A549 (cell line): ENCODE results near the gene PET117. TPM values are rescaled to one million over a fixed set of nuclear protein-coding genes. Genes with fewer than 3 reads are reported as not detected.

ENCODE experiments used
- ATAC-seq, 2 experiments: fragments of 200-7000 bp in 1 of 2; fragments of >200 bp in 1 of 2; cut with Nextera tagmentation in 1 of 2; cut with Tn5 transposase in 1 of 2; 3 replicates each; pipeline versions ENCODE4 v1.8.0 to v1.9.1; 2018 to 2020; ENCODE audit warnings: mild to moderate bottlenecking in 1 of 2, moderate library complexity in 1 of 2
- CTCF ChIA-PET: fragments of 300-600 bp; sonication (Branson Sonifier 250); formaldehyde crosslinking; extraction: SDS; loops from one replicate; lab custom pipeline; 2021; ENCODE audit warnings: antibody characterized with exemption, inconsistent platforms; lab: Yijun Ruan, JAX
- POLR2A ChIA-PET: fragments of 350-600 bp; formaldehyde crosslinking; extraction: SDS; loops from one replicate; lab custom pipeline; 2021; ENCODE audit warnings: antibody characterized with exemption, inconsistent platforms; lab: Yijun Ruan, JAX
- DNase-seq, 2 experiments: peaks; one replicate each; pipeline versions ENCODE4 v3.0.0 to v3.0.0-alpha.2; 2011 to 2016; ENCODE audit warnings: low read depth in 1 of 2, low spot score in 1 of 2
- FAIRE-seq: peaks from 2 replicates; lab custom pipeline; 2011; peaks lifted over from hg19 to GRCh38; lab: Jason Lieb, UNC
- H3K27ac ChIP-seq, 2 experiments: fragments of >200 bp; sonication (Bioruptor Twin); formaldehyde crosslinking; 3 replicates each; pipeline ENCODE4 v1.5.1; 2016 to 2017
- H3K4me1 ChIP-seq: fragments of >200 bp; sonication (Bioruptor Twin); formaldehyde crosslinking; 3 replicates; pipeline ENCODE4 v1.6.1; 2016
- H3K4me2 ChIP-seq: fragments of >200 bp; sonication (Bioruptor Twin); formaldehyde crosslinking; 3 replicates; pipeline ENCODE4 v1.6.1; 2016
- H3K4me3 ChIP-seq: fragments of >200 bp; sonication (Bioruptor Twin); formaldehyde crosslinking; 3 replicates; pipeline ENCODE4 v1.5.1; 2016
- H3K9me3 ChIP-seq: fragments of >200 bp; sonication (Bioruptor Twin); formaldehyde crosslinking; 3 replicates; pipeline ENCODE4 v1.6.1; 2016
- BHLHE40 ChIP-seq: IDR thresholded peaks from 2 replicates; pipeline ENCODE4 v1.6.1; 2012; ENCODE audit warnings: low read depth, low read length, inconsistent platforms
- CEBPB ChIP-seq, 2 experiments: fragments of >200 bp in 1 of 2; sonication (Bioruptor Twin) in 1 of 2; formaldehyde crosslinking in 1 of 2; IDR thresholded peaks; 2 replicates each; pipeline ENCODE4 v1.6.1; 2012 to 2016
- CHD4 ChIP-seq: fragments of 200-600 bp; sonication (generic); IDR thresholded peaks from 2 replicates; pipeline ENCODE4 v1.6.1; 2016; ENCODE audit warnings: antibody characterized with exemption, mild to moderate bottlenecking, borderline replicate concordance
- EHF ChIP-seq: fragments of 250-450 bp; sonication (Bioruptor Pico); IDR thresholded peaks from 2 replicates; pipeline ENCODE4 v1.5.0; 2020; ENCODE audit warnings: mild to moderate bottlenecking
- HDAC2 ChIP-seq: fragments of 200-600 bp; sonication (generic); IDR thresholded peaks from 2 replicates; pipeline ENCODE4 v1.6.1; 2016
- HOXA7 ChIP-seq: fragments of 250-450 bp; sonication (Bioruptor Pico); IDR thresholded peaks from 2 replicates; pipeline ENCODE4 v1.5.0; 2020; ENCODE audit warnings: mild to moderate bottlenecking, moderate library complexity
- HOXB5 ChIP-seq: fragments of 250-450 bp; sonication (Bioruptor Pico); IDR thresholded peaks from 2 replicates; pipeline ENCODE4 v1.5.0; 2020; ENCODE audit warnings: mild to moderate bottlenecking, moderate library complexity
- JUNB ChIP-seq: fragments of >200 bp; sonication (Bioruptor Twin); formaldehyde crosslinking; IDR thresholded peaks from 2 replicates; pipeline ENCODE4 v1.6.1; 2016
- MAFK ChIP-seq: fragments of 450-650 bp; IDR thresholded peaks from 2 replicates; pipeline ENCODE4 v1.6.1; 2014; ENCODE audit not compliant: partially characterized antibody
- MYC ChIP-seq: IDR thresholded peaks from 2 replicates; pipeline ENCODE4 v1.6.1; 2012; ENCODE audit warnings: mild to moderate bottlenecking, inconsistent platforms, low read length, improper control_type of control experiment, borderline replicate concordance
- NFE2L2 ChIP-seq: fragments of 150-350 bp; conservative IDR thresholded peaks from 2 replicates; pipeline ENCODE4 v1.6.1; 2014; ENCODE audit warnings: low read length
- NPAS2 ChIP-seq: fragments of 250-450 bp; sonication (Bioruptor Pico); IDR thresholded peaks from 2 replicates; pipeline ENCODE4 v1.8.0; 2022; ENCODE audit warnings: mild to moderate bottlenecking, moderate library complexity, borderline replicate concordance
- NR3C1 ChIP-seq: fragments of >200 bp; sonication (Bioruptor Twin); formaldehyde crosslinking; IDR thresholded peaks from 3 replicates; pipeline ENCODE4 v1.6.1; 2017
- PHF8 ChIP-seq: fragments of 200-600 bp; sonication (generic); IDR thresholded peaks from 2 replicates; pipeline ENCODE4 v1.6.1; 2016; ENCODE audit warnings: low read depth, mild to moderate bottlenecking, antibody characterized with exemption, moderate library complexity, borderline replicate concordance
- POLR2A ChIP-seq: IDR thresholded peaks from 2 replicates; pipeline ENCODE4 v1.6.1; 2012; ENCODE audit warnings: mild to moderate bottlenecking, low read length
- RARB ChIP-seq: fragments of 250-450 bp; sonication (Bioruptor Pico); IDR thresholded peaks from 2 replicates; pipeline ENCODE4 v1.8.0; 2021; ENCODE audit warnings: mild to moderate bottlenecking, moderate library complexity
- RNF2 ChIP-seq: fragments of 200-600 bp; sonication (generic); IDR thresholded peaks from 2 replicates; pipeline ENCODE4 v1.6.1; 2016; ENCODE audit warnings: low read depth, mild to moderate bottlenecking, antibody characterized with exemption, moderate library complexity, borderline replicate concordance
- TP53 ChIP-seq: fragments of 250-450 bp; sonication (Bioruptor Pico); IDR thresholded peaks from 2 replicates; pipeline ENCODE4 v1.5.0; 2021; ENCODE audit warnings: mild to moderate bottlenecking, moderate library complexity
- ZC3H11A ChIP-seq: fragments of 450-650 bp; IDR thresholded peaks from 2 replicates; pipeline ENCODE4 v1.6.1; 2014; ENCODE audit warnings: antibody characterized with exemption, mild to moderate bottlenecking
- ZNF302 ChIP-seq: fragments of 250-450 bp; sonication (Bioruptor Pico); IDR thresholded peaks from 2 replicates; pipeline ENCODE4 v1.9.0; 2021; ENCODE audit warnings: inconsistent platforms, mild to moderate bottlenecking, moderate library complexity
- ZSCAN20 ChIP-seq: fragments of 250-450 bp; sonication (Bioruptor Pico); IDR thresholded peaks from 2 replicates; pipeline ENCODE4 v1.8.0; 2022; ENCODE audit warnings: mild to moderate bottlenecking, moderate library complexity
- WGBS: methylation state at CpG from one replicate; pipeline ENCODE4 v1.1.6; 2017; ENCODE audit errors: missing lambda C conversion rate; 5-methylcytosine and 5-hydroxymethylcytosine counted together
- polyA plus RNA-seq, 4 experiments: library from polyadenylated mRNA; depleted of rRNA in 3 of 4; stranded (reverse); fragments of >200 nt; fragmentation: RNase III in 1 of 4; extraction: RNeasy Plus Mini Kit Qiagen cat#74134 plus additional on column Dnase treatment in 1 of 4; gene quantifications; 2 replicates in 3 of 4; 3 replicates in 1 of 4; pipeline ENCODE4 v1.2.3, GENCODE V29; 2011 to 2017
- TF ChIP-seq, protein P1 (sequence below): IDR thresholded peaks from 2 replicates; pipeline ENCODE4 v1.6.1; 2012; ENCODE audit warnings: low read depth, borderline replicate concordance
- TF ChIP-seq, protein P2 (sequence below): IDR thresholded peaks from 2 replicates; pipeline ENCODE4 v1.6.1; 2012
- TF ChIP-seq, protein P3 (sequence below): fragments of 200-600 bp; sonication (generic); IDR thresholded peaks from 2 replicates; pipeline ENCODE4 v1.6.1; 2016; ENCODE audit warnings: antibody characterized with exemption, mild to moderate bottlenecking, moderate library complexity
- TF ChIP-seq, protein P4 (sequence below): fragments of >200 bp; sonication (Bioruptor Twin); formaldehyde crosslinking; IDR thresholded peaks from 3 replicates; pipeline ENCODE4 v1.5.1; 2016
- TF ChIP-seq, protein P5 (sequence below): fragments of >200 bp; sonication (Bioruptor Twin); formaldehyde crosslinking; IDR thresholded peaks from 3 replicates; pipeline ENCODE4 v1.6.1; 2016

PET117 gene
- polyA plus RNA-seq, 2 of the 4 experiments (the other 2 are of a cell fraction), result 25.0 to 32.3 TPM

DNA sequence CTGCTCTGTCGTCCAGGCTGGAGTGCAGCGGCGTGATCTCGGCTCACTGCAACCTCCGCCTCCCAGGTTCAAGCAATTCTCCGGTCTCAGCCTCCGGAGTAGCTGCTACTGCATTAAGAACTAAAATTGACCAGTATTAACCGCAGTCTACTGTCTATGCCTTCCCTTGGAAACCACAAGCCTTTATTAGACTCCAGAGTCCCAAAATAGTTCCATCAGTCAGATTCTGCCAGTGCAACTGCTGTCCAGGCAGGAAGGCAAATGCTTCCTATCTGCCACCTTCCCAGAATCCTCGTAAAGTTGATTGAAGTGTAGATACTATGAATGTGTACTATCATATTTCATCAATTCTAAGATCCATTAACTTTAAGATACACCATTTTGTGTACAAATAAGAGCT lies 16.7 kb downstream of the PET117 start:
- ATAC-seq (no peak), DNase-seq (no peak), FAIRE-seq (no peak)
- POLR2A ChIA-PET, result interaction anchor here (1.2 kb wide), 1 partner anchor 16 kb away, joined by 3 read pairs; no protein-coding TSS in a partner anchor
- H3K9me3 ChIP-seq, result no peaks in the 10 kb centered on the region
- no peak overlapping the region for H3K4me2 ChIP-seq
- H3K27ac ChIP-seq, result no peak overlapping the region
- TF ChIP-seq ZC3H11A, result no peak
- TF ChIP-seq MAFK, result no peak
- no peak for TF ChIP-seq MYC
- TF ChIP-seq NFE2L2, result no peak
- TF ChIP-seq PHF8, result no peak
- no peak for TF ChIP-seq NR3C1
- TF ChIP-seq, protein P1, sequence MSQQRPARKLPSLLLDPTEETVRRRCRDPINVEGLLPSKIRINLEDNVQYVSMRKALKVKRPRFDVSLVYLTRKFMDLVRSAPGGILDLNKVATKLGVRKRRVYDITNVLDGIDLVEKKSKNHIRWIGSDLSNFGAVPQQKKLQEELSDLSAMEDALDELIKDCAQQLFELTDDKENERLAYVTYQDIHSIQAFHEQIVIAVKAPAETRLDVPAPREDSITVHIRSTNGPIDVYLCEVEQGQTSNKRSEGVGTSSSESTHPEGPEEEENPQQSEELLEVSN, result no peak
- no peak for TF ChIP-seq HOXB5
- TF ChIP-seq JUNB, result no peak
- no peak for TF ChIP-seq RNF2
- no peak for TF ChIP-seq CHD4
- no peak for TF ChIP-seq BHLHE40
- TF ChIP-seq TP53 (CRISPR knock-in tag), result no peak
- TF ChIP-seq, protein P2, sequence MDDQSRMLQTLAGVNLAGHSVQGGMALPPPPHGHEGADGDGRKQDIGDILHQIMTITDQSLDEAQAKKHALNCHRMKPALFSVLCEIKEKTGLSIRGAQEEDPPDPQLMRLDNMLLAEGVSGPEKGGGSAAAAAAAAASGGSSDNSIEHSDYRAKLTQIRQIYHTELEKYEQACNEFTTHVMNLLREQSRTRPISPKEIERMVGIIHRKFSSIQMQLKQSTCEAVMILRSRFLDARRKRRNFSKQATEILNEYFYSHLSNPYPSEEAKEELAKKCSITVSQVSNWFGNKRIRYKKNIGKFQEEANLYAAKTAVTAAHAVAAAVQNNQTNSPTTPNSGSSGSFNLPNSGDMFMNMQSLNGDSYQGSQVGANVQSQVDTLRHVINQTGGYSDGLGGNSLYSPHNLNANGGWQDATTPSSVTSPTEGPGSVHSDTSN, result no peak
- TF ChIP-seq HOXA7, result no peak
- TF ChIP-seq NPAS2 (CRISPR knock-in tag), result no peak
- no peak for TF ChIP-seq ZNF302 (CRISPR knock-in tag)
- TF ChIP-seq, protein P3, sequence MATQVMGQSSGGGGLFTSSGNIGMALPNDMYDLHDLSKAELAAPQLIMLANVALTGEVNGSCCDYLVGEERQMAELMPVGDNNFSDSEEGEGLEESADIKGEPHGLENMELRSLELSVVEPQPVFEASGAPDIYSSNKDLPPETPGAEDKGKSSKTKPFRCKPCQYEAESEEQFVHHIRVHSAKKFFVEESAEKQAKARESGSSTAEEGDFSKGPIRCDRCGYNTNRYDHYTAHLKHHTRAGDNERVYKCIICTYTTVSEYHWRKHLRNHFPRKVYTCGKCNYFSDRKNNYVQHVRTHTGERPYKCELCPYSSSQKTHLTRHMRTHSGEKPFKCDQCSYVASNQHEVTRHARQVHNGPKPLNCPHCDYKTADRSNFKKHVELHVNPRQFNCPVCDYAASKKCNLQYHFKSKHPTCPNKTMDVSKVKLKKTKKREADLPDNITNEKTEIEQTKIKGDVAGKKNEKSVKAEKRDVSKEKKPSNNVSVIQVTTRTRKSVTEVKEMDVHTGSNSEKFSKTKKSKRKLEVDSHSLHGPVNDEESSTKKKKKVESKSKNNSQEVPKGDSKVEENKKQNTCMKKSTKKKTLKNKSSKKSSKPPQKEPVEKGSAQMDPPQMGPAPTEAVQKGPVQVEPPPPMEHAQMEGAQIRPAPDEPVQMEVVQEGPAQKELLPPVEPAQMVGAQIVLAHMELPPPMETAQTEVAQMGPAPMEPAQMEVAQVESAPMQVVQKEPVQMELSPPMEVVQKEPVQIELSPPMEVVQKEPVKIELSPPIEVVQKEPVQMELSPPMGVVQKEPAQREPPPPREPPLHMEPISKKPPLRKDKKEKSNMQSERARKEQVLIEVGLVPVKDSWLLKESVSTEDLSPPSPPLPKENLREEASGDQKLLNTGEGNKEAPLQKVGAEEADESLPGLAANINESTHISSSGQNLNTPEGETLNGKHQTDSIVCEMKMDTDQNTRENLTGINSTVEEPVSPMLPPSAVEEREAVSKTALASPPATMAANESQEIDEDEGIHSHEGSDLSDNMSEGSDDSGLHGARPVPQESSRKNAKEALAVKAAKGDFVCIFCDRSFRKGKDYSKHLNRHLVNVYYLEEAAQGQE, result no peak
- TF ChIP-seq CEBPB (IDR thresholded peaks at IDR 0.05), result no peak
- TF ChIP-seq POLR2A, result no peak
- no peaks in the 10 kb centered on the region for H3K4me1 ChIP-seq
- WGBS, result 95% methylated on average over 9 of the region's 9 CpGs
- H3K4me3 ChIP-seq, result no peak overlapping the region
- CTCF ChIA-PET, result interaction anchor here (1.3 kb wide), 2 partner anchors 13 to 49 kb away, joined by 3 to 4 read pairs; no protein-coding TSS in a partner anchor

DNA sequence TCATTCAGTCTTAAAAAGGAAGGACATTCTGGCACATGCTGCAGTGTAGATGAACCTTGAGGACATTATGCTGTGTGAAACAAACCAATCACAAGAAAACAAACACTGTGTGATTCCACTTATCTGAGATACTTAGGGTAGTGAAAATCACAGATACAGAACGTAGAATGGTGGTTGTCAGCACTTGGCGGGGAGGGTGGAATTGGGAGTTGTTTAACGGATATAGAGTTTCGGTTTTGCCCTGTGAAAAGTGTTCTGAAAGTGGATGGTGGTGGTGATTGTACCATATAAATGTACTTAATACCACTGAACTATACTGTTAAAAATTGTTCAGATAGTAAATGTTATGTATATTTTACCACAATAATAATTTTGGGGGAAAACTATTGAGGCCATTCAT lies 18.4 kb downstream of the PET117 start:
- no peak for DNase-seq
- CTCF ChIA-PET, result no interaction called here
- H3K27ac ChIP-seq, result no peak overlapping the region
- no peak for TF ChIP-seq POLR2A
- TF ChIP-seq, all 56 proteins: peak for 0
- Histone ChIP-seq H3K9me3 (no peaks in the 10 kb centered on the region), H3K4me1 (no peaks in the 10 kb centered on the region), H3K4me3 (no peak overlapping the region), H3K4me2 (no peak overlapping the region)
- FAIRE-seq (no peak), ATAC-seq (no peak)
- POLR2A ChIA-PET, result no interaction called here
- WGBS, result 95% methylated on average over 4 of the region's 4 CpGs

DNA sequence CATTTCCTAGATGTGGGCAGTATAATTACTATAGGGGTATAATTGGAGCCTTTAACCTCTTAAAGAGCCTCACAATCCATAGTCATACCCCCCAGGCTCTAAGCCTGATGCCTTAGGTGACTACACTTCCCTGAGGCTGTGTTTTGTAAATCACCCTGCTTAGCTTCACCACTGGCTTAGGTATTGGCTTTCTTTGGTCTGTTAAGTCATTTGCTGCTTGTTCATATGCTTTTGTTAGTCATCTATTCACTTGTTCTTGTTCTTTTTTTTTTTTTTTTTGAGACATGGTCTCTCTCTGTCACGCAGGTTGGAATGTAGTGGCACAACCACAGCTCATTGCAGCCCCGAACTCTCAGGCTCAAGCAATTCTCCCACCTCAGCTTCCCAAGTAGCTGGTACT lies 26.7 kb downstream of the PET117 start:
- H3K4me2 ChIP-seq, result no peak overlapping the region
- WGBS, result 88% methylated on average over 2 of the region's 2 CpGs
- no peaks in the 10 kb centered on the region for H3K9me3 ChIP-seq
- no peak overlapping the region for H3K4me3 ChIP-seq
- ATAC-seq (no peak), DNase-seq (no peak), FAIRE-seq (no peak)
- CTCF ChIA-PET, result interaction anchor here (1.2 kb wide), 1 partner anchor 15 kb away, joined by 3 read pairs; no protein-coding TSS in a partner anchor
- H3K27ac ChIP-seq, result no peak overlapping the region
- POLR2A ChIA-PET, result no interaction called here
- no peaks in the 10 kb centered on the region for H3K4me1 ChIP-seq
- TF ChIP-seq HDAC2 (no peak), BHLHE40 (no peak), ZSCAN20 (CRISPR knock-in tag) (no peak), PHF8 (no peak), NFE2L2 (no peak), MYC (no peak), MAFK (no peak), ZNF302 (CRISPR knock-in tag) (no peak), RARB (CRISPR knock-in tag) (no peak), HOXA7 (no peak), ZC3H11A (no peak), POLR2A (no peak), EHF (no peak)
- TF ChIP-seq, protein P4, sequence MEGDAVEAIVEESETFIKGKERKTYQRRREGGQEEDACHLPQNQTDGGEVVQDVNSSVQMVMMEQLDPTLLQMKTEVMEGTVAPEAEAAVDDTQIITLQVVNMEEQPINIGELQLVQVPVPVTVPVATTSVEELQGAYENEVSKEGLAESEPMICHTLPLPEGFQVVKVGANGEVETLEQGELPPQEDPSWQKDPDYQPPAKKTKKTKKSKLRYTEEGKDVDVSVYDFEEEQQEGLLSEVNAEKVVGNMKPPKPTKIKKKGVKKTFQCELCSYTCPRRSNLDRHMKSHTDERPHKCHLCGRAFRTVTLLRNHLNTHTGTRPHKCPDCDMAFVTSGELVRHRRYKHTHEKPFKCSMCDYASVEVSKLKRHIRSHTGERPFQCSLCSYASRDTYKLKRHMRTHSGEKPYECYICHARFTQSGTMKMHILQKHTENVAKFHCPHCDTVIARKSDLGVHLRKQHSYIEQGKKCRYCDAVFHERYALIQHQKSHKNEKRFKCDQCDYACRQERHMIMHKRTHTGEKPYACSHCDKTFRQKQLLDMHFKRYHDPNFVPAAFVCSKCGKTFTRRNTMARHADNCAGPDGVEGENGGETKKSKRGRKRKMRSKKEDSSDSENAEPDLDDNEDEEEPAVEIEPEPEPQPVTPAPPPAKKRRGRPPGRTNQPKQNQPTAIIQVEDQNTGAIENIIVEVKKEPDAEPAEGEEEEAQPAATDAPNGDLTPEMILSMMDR, result no peak
- TF ChIP-seq, protein P5, sequence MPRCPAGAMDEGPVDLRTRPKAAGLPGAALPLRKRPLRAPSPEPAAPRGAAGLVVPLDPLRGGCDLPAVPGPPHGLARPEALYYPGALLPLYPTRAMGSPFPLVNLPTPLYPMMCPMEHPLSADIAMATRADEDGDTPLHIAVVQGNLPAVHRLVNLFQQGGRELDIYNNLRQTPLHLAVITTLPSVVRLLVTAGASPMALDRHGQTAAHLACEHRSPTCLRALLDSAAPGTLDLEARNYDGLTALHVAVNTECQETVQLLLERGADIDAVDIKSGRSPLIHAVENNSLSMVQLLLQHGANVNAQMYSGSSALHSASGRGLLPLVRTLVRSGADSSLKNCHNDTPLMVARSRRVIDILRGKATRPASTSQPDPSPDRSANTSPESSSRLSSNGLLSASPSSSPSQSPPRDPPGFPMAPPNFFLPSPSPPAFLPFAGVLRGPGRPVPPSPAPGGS, result no peak
